GM12878 (cell line): ENCODE results near the gene PDCL3. TPM values are rescaled to one million over a fixed set of nuclear protein-coding genes. Genes with fewer than 3 reads are reported as not detected.

Source experiments
- ATAC-seq: fragments of 200-7000 bp; cut with Tn5 transposase; 3 replicates; pipeline ENCODE4 v1.9.1; 2020; ENCODE audit warnings: mild to moderate bottlenecking, moderate library complexity
- BruUV-seq: library from RNA; stranded (reverse); fragments of 400-500 nt; replicated peaks from 2 replicates; lab custom pipeline; 2021; lab: Mats Ljungman, UMichigan
- CTCF ChIA-PET: fragments of 300-600 bp; sonication (Branson Sonifier 250); formaldehyde crosslinking; extraction: SDS; loops from one replicate; lab custom pipeline; 2021; ENCODE audit warnings: inconsistent platforms; lab: Yijun Ruan, JAX
- POLR2A ChIA-PET: fragments of 350-600 bp; formaldehyde crosslinking; extraction: SDS; loops from one replicate; lab custom pipeline; 2021; ENCODE audit warnings: inconsistent platforms; lab: Charles Lee
- RAD21 ChIA-PET: fragments of 300-600 bp; sonication (Branson Sonifier 250); formaldehyde crosslinking; loops from one replicate; lab custom pipeline; 2023; ENCODE audit warnings: antibody characterized with exemption; ENCODE audit not compliant: unreplicated experiment; lab: Charles Lee
- SMC1A ChIA-PET: fragments of 300-600 bp; sonication (Branson Sonifier 250); formaldehyde crosslinking; loops from one replicate; lab custom pipeline; 2023; ENCODE audit not compliant: unreplicated experiment, uncharacterized antibody; lab: Charles Lee
- DNase-seq: peaks from one replicate; pipeline ENCODE4 v3.0.0-alpha.2; 2011; ENCODE audit warnings: low read depth, low spot score
- FAIRE-seq: peaks from 3 replicates; lab custom pipeline; 2011; peaks lifted over from hg19 to GRCh38; lab: Jason Lieb, UNC
- H2AFZ ChIP-seq: 2 replicates; pipeline ENCODE4 v1.6.0; 2011; ENCODE audit warnings: low read depth, low read length, control low read depth; ENCODE audit not compliant: control insufficient read depth
- H3K27ac ChIP-seq: 2 replicates; pipeline ENCODE4 v1.5.1; 2011; ENCODE audit warnings: control low read depth; ENCODE audit not compliant: control insufficient read depth, insufficient read depth
- H3K27me3 ChIP-seq, 2 experiments: replicated peaks in 1 of 2; 2 replicates each; pipeline versions ENCODE4 v1.6.0 to v1.6.1; 2011; ENCODE audit warnings: low read length in 1 of 2; ENCODE audit not compliant: control insufficient read depth in 2 of 2, insufficient read depth in 2 of 2
- H3K36me3 ChIP-seq, 2 experiments: 2 replicates each; pipeline ENCODE4 v1.5.1; 2011; ENCODE audit warnings: low read length in 1 of 2; ENCODE audit not compliant: control insufficient read depth in 2 of 2, insufficient read depth in 2 of 2
- H3K4me1 ChIP-seq: 2 replicates; pipeline ENCODE4 v1.6.1; 2011; ENCODE audit warnings: mild to moderate bottlenecking, low read length, moderate library complexity, mixed read lengths; ENCODE audit not compliant: control insufficient read depth, insufficient read depth
- H3K4me2 ChIP-seq: 2 replicates; pipeline ENCODE4 v1.6.0; 2011; ENCODE audit warnings: control low read depth; ENCODE audit not compliant: control insufficient read depth, insufficient read depth
- H3K4me3 ChIP-seq: fragments of 200-600 bp; sonication (generic); 2 replicates; pipeline ENCODE4 v1.5.1; 2016
- H3K79me2 ChIP-seq: 2 replicates; pipeline ENCODE4 v1.6.0; 2011; ENCODE audit warnings: low read length; ENCODE audit not compliant: control insufficient read depth, insufficient read depth
- H3K9ac ChIP-seq: 2 replicates; pipeline ENCODE4 v1.8.0; 2011; ENCODE audit warnings: low read length, control low read depth, mixed read lengths; ENCODE audit not compliant: control insufficient read depth, insufficient read depth
- H3K9me3 ChIP-seq: replicated peaks from 3 replicates; pipeline ENCODE4 v1.5.1; 2011; ENCODE audit warnings: mild to moderate bottlenecking, low read length; ENCODE audit not compliant: control insufficient read depth, insufficient read depth
- H4K20me1 ChIP-seq: 2 replicates; pipeline ENCODE4 v1.6.0; 2011; ENCODE audit not compliant: control insufficient read depth, insufficient read depth
- FOXM1 ChIP-seq: IDR thresholded peaks from 2 replicates; pipeline ENCODE4 v1.6.1; 2012; ENCODE audit warnings: low read depth, mild to moderate bottlenecking, inconsistent platforms, low read length, moderate library complexity
- KDM1A ChIP-seq: fragments of 200-600 bp; sonication (generic); IDR thresholded peaks from 2 replicates; pipeline ENCODE4 v1.6.1; 2016; ENCODE audit warnings: borderline replicate concordance
- PML ChIP-seq: IDR thresholded peaks from 2 replicates; pipeline ENCODE4 v1.6.1; 2012; ENCODE audit warnings: low read length, inconsistent platforms
- SUZ12 ChIP-seq: fragments of 200-600 bp; sonication (generic); IDR thresholded peaks from one replicate; pipeline ENCODE4 v1.6.1; 2018; ENCODE audit warnings: antibody characterized with exemption, mild to moderate bottlenecking; ENCODE audit not compliant: unreplicated experiment
- WGBS: methylation state at CpG from one replicate; pipeline ENCODE4 v1.1.6; 2016; ENCODE audit warnings: low lambda C conversion rate; ENCODE audit not compliant: insufficient replicate concordance, insufficient coverage; ENCODE audit errors: missing lambda C conversion rate; 5-methylcytosine and 5-hydroxymethylcytosine counted together
- in situ Hi-C: fragments of 300-500 bp; cut with MboI; formaldehyde crosslinking; loops from 9 replicates; pipeline ENCODE4 v1.14.3; 2018; ENCODE audit warnings: mixed read lengths
- intact Hi-C: fragments of 100-400 bp; cut with micrococcal nuclease; formaldehyde crosslinking; loops from one replicate; pipeline ENCODE4 v1.14.2; 2022; ENCODE audit not compliant: unreplicated experiment
- polyA plus RNA-seq, 11 experiments: library from polyadenylated mRNA; depleted of rRNA in 4 of 11; unstranded in 6 of 11; stranded (reverse) in 5 of 11; fragments of >200 nt; fragmentation: Nextera tagmentation in 4 of 11; fragmentation: Illumina TruSeq in 1 of 11; extraction: Ambion mirVana in 4 of 11; extraction: Trizol in 1 of 11; gene quantifications; 1 replicate in 1 of 11; 2 replicates in 10 of 11; pipeline versions ENCODE4 v1.2.1 to v1.2.3, GENCODE V29; 2011 to 2016; ENCODE audit warnings: inconsistent platforms in 2 of 11, missing spikeins in 2 of 11, low read depth in 1 of 11
- total RNA-seq, 4 experiments: library from RNA; depleted of rRNA in 3 of 4; stranded (reverse); fragments of >200 nt in 3 of 4; fragmentation: Illumina TruSeq in 1 of 4; extraction: Trizol in 1 of 4; gene quantifications; 2 replicates each; pipeline versions ENCODE4 v1.2.1 to v1.2.3, GENCODE V29; 2013 to 2021
- TF ChIP-seq, protein P1 (sequence below): IDR thresholded peaks from 2 replicates; pipeline ENCODE4 v1.6.1; 2012; ENCODE audit warnings: mild to moderate bottlenecking, low read depth, low read length

The PDCL3 gene
- total and polyA plus RNA-seq, 10 of the 15 experiments (the other 5 are each of a cell fraction or from before 2014, with no cell fraction given), result 22.9 to 111 (median 51.1) TPM

DNA sequence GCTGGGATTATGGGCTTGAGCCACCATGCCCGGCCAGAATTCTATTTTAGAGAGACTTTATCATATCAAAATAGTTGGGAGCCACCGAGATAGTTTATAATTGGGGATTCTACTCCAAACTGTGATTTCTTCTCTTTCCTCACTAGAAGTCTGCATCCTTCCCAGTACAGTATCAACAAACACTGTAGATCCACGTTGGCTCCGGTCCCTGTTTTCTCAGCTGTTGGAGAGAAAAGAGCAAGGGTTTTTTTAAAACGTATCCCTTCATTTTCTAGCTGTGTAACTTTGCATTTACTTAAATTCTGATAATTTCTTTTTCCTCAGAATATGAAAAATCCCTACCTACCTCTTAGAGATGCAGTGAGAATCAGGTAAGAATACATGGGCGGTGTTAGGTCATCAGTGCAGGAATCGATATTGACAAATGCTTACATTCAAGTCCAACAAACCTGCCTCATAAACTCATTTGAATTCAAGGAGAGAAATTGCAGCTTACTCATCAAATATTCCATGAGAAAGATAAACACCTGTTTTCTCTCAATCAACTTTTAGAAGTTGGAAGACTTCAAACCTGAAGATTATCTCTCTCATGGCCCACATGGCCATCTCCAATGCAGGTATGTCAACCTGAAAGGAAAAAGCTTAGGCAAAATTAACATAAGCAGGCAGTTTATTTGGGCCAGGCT lies 17.7 kb upstream of the PDCL3 start:
- Histone ChIP-seq H3K4me2 (no peak overlapping the region), H3K27me3 (no peaks in the 10 kb centered on the region), H3K9ac (no peak overlapping the region), H3K9me3 (no peaks in the 10 kb centered on the region; the same call in 2 of the 3 replicates), H3K4me1 (no peaks in the 10 kb centered on the region), H3K27ac (no peak overlapping the region), H3K36me3 (no peaks in the 10 kb centered on the region), H2AFZ (no peak overlapping the region), H3K4me3 (no peak overlapping the region), H4K20me1 (no peaks in the 10 kb centered on the region)
- ChIA-PET SMC1A (no interaction called here), POLR2A (interaction anchor here (0.6 to 0.7 kb wide), 2 partner anchors 23 to 27 kb away, joined by 4 to 6 read pairs; no protein-coding TSS in a partner anchor), RAD21 (interaction anchor here (0.6 to 0.7 kb wide), 3 partner anchors 199 to 608 kb away, joined by 3 to 4 read pairs (median 3); no protein-coding TSS in a partner anchor), CTCF (interaction anchor here (0.9 kb wide), 1 partner anchor 13 kb away, joined by 3 read pairs; no protein-coding TSS in a partner anchor)
- DNase-seq, result no peak
- FAIRE-seq, result no peak
- in situ Hi-C loops (no loop called here), intact Hi-C loops (no loop called here)
- 31% methylated on average over 7 of the region's 7 CpGs for WGBS
- no TSS peak for BruUV-seq
- no peak for ATAC-seq
- TF ChIP-seq KDM1A (no peak), SUZ12 (no peak), PML (no peak), FOXM1 (no peak)
- TF ChIP-seq, protein P1, sequence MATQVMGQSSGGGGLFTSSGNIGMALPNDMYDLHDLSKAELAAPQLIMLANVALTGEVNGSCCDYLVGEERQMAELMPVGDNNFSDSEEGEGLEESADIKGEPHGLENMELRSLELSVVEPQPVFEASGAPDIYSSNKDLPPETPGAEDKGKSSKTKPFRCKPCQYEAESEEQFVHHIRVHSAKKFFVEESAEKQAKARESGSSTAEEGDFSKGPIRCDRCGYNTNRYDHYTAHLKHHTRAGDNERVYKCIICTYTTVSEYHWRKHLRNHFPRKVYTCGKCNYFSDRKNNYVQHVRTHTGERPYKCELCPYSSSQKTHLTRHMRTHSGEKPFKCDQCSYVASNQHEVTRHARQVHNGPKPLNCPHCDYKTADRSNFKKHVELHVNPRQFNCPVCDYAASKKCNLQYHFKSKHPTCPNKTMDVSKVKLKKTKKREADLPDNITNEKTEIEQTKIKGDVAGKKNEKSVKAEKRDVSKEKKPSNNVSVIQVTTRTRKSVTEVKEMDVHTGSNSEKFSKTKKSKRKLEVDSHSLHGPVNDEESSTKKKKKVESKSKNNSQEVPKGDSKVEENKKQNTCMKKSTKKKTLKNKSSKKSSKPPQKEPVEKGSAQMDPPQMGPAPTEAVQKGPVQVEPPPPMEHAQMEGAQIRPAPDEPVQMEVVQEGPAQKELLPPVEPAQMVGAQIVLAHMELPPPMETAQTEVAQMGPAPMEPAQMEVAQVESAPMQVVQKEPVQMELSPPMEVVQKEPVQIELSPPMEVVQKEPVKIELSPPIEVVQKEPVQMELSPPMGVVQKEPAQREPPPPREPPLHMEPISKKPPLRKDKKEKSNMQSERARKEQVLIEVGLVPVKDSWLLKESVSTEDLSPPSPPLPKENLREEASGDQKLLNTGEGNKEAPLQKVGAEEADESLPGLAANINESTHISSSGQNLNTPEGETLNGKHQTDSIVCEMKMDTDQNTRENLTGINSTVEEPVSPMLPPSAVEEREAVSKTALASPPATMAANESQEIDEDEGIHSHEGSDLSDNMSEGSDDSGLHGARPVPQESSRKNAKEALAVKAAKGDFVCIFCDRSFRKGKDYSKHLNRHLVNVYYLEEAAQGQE, result no peak
- TF ChIP-seq, all 136 proteins: peak for 0
- no peaks in the 10 kb centered on the region for H3K79me2 ChIP-seq
